Ascending aorta (tissue), 2 donors: ENCODE data around the gene TSPEAR. TPM values are rescaled to one million over a fixed set of nuclear protein-coding genes. Genes with fewer than 3 reads are reported as not detected.
"Not testable (repeated sequence)": the region's sequence is repeated elsewhere in the genome, so short reads cannot be mapped to it uniquely, and the experiment has no call there.

ENCODE experiments used
- DNase-seq, 2 donors: peaks; one replicate each; pipeline ENCODE4 v3.0.0-alpha.2; 2019; ENCODE audit warnings: low spot score in 2 of 2
- H3K27ac ChIP-seq, 2 donors: fragments of 200-600 bp; sonication (generic); one replicate each; pipeline ENCODE4 v1.5.1; 2016 to 2017; ENCODE audit warnings: mild to moderate bottlenecking in 1 of 2
- H3K27me3 ChIP-seq: fragments of 200-600 bp; sonication (generic); one replicate; pipeline ENCODE4 v1.5.1; 2017
- H3K36me3 ChIP-seq, 2 donors: fragments of 200-600 bp; sonication (generic); one replicate each; pipeline ENCODE4 v1.5.1; 2016
- H3K4me1 ChIP-seq, 2 donors: fragments of 200-600 bp; sonication (generic); one replicate each; pipeline ENCODE4 v1.5.1; 2016 to 2017; ENCODE audit warnings: mild to moderate bottlenecking in 1 of 2
- H3K4me3 ChIP-seq, 2 donors: fragments of 200-600 bp; sonication (generic); one replicate each; pipeline ENCODE4 v1.5.1; 2016 to 2017; ENCODE audit warnings: mild to moderate bottlenecking in 1 of 2
- H3K9me3 ChIP-seq, 2 donors: fragments of 200-600 bp; sonication (generic); one replicate each; pipeline ENCODE4 v1.5.1; 2016
- intact Hi-C: fragments of 100-400 bp; cut with DNase I; formaldehyde crosslinking; loops from one replicate; pipeline ENCODE4 v1.15.1; 2023
- total RNA-seq: library from RNA; depleted of rRNA; stranded (reverse); fragments of >200 nt; gene quantifications from one replicate; pipeline ENCODE4 v1.1.0, GENCODE V29; 2016
- TF ChIP-seq, protein P1 (sequence below), 3 experiments: fragments of 200-600 bp in 2 of 3; fragments of 450-650 bp in 1 of 3; sonication (generic) in 2 of 3; IDR thresholded peaks; one replicate each; pipeline ENCODE4 v1.5.1; 2016 to 2019; ENCODE audit warnings: antibody characterized with exemption in 3 of 3, mild to moderate bottlenecking in 1 of 3, moderate library complexity in 1 of 3

Gene TSPEAR
- total RNA-seq, 1 donor from 2014 or later = not detected

- H3K4me1 ChIP-seq = no peaks in the 10 kb centered on the region
- DNase-seq = no peak
- no peaks in the 10 kb centered on the region for H3K27me3 ChIP-seq
- TF ChIP-seq, protein P1, sequence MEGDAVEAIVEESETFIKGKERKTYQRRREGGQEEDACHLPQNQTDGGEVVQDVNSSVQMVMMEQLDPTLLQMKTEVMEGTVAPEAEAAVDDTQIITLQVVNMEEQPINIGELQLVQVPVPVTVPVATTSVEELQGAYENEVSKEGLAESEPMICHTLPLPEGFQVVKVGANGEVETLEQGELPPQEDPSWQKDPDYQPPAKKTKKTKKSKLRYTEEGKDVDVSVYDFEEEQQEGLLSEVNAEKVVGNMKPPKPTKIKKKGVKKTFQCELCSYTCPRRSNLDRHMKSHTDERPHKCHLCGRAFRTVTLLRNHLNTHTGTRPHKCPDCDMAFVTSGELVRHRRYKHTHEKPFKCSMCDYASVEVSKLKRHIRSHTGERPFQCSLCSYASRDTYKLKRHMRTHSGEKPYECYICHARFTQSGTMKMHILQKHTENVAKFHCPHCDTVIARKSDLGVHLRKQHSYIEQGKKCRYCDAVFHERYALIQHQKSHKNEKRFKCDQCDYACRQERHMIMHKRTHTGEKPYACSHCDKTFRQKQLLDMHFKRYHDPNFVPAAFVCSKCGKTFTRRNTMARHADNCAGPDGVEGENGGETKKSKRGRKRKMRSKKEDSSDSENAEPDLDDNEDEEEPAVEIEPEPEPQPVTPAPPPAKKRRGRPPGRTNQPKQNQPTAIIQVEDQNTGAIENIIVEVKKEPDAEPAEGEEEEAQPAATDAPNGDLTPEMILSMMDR (IDR thresholded peaks at IDR 0.05) = no peak
- no peak overlapping the region for H3K27ac ChIP-seq
- H3K36me3 ChIP-seq = no peaks in the 10 kb centered on the region
- no peak overlapping the region for H3K4me3 ChIP-seq
- no peaks in the 10 kb centered on the region for H3K9me3 ChIP-seq
- intact Hi-C loops = no loop called here
These were observed 204.8 kb downstream of the TSPEAR start for GRCh38 chr21:44506279-44507255.

DNA sequence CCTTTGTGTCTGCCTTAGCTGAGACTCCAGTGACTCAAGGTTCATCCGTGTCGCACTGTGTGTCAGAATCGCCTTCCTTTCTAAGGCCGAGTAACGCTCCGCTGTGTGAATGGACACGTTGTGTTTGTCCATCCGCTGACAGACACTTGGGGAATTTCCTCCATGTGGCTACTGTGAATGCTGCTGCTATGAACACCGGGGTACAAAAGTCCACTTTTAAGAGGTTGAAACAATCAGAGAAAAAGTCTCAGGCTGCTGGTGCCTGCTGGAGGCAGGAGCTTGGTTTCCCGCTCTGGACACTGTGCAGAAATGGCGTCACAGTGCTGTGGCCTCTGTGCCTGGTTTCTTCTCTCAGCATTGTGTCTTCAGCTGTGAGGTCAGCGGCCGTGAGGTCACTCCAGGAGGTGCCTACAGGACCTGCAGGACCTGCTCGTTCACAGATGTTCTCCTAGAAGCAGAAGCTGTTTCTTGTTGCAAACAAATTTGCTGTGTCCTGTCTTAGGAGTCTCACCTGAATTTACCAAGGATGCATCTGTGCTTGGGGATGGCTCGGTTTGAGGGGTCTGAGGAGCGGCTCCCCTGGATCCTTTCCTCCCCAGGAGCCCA lies 205.6 kb downstream of the TSPEAR start:
- Histone ChIP-seq H3K4me1 (no peaks in the 10 kb centered on the region), H3K27ac (no peak overlapping the region), H3K27me3 (no peaks in the 10 kb centered on the region), H3K36me3 (no peaks in the 10 kb centered on the region), H3K4me3 (no peak overlapping the region), H3K9me3 (no peaks in the 10 kb centered on the region)
- intact Hi-C loops = no loop called here
- TF ChIP-seq, protein P1 (IDR thresholded peaks at IDR 0.05) = no peak
- no peak for DNase-seq

GRCh38 chr21:44503901-44504399 lies 207.4 kb downstream of the TSPEAR start:
- Histone ChIP-seq H3K4me1 (no peaks in the 10 kb centered on the region), H3K4me3 (no peak overlapping the region), H3K9me3 (no peaks in the 10 kb centered on the region), H3K36me3 (no peaks in the 10 kb centered on the region), H3K27me3 (no peaks in the 10 kb centered on the region), H3K27ac (no peak overlapping the region)
- TF ChIP-seq, protein P1 (IDR thresholded peaks at IDR 0.05) = no peak
- intact Hi-C loops = no loop called here
- no peak for DNase-seq

DNA sequence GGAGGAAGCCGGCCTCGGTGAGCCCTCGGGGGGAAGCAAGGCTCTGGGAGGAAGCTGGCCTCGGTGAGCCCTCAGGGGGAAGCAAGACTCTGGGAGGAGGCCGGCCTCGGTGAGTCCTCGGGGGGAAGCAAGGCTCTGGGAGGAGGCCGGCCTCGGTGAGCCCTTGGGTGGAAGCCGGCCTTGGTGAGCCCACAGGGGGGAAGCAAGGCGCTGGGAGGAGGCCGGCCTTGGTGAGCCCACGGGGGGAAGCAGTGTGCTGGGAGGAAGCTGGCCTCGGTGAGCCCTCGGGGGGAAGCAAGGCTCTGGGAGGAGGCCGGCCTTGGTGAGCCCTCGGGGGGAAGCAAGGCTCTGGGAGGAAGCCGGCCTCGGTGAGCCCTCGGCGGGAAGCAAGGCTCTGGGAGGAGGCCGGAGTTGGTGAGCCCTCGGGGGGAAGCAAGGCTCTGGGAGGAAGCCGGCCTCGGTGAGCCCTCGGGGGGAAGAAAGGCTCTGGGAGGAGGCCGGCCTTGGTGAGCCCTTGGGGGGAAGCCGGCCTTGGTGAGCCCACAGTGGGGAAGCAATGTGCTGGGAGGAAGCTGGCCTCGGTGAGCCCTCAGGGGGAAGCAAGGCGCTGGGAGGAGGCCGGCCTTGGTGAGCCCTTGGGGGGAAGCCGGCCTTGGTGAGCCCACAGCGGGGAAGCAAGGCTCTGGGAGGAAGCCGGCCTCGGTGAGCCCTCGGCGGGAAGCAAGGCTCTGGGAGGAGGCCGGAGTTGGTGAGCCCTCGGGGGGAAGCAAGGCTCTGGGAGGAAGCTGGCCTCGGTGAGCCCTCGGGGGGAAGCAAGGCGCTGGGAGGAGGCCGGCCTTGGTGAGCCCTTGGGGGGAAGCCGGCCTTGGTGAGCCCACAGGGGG lies 208.1 kb downstream of the TSPEAR start:
- H3K9me3 ChIP-seq, DNase-seq, H3K27ac ChIP-seq, H3K4me1 ChIP-seq, H3K27me3 ChIP-seq, intact Hi-C loops, H3K4me3 ChIP-seq, H3K36me3 ChIP-seq: not testable (repeated sequence)

GRCh38 chr21:44502171-44502958 lies 209.0 kb downstream of the TSPEAR start:
- H3K36me3 ChIP-seq = no peaks in the 10 kb centered on the region
- intact Hi-C loops = no loop called here
- no peak overlapping the region for H3K27ac ChIP-seq
- no peak overlapping the region for H3K4me3 ChIP-seq
- no peaks in the 10 kb centered on the region for H3K27me3 ChIP-seq
- TF ChIP-seq, protein P1 (IDR thresholded peaks at IDR 0.05) = no peak
- DNase-seq = no peak
- no peaks in the 10 kb centered on the region for H3K9me3 ChIP-seq
- H3K4me1 ChIP-seq = no peaks in the 10 kb centered on the region
